Cardiac fibroblast (primary cell): ENCODE data around the gene PCDHGB7.

ENCODE experiments used
- DNase-seq, 2 donors: peaks; one replicate each; pipeline versions ENCODE4 v3.0.0 to v3.0.0-alpha.2; 2010; ENCODE audit warnings: low read depth in 2 of 2
- H3K4me3 ChIP-seq, 2 donors: replicated peaks in 1 of 2; 1 replicate in 1 of 2; 2 replicates in 1 of 2; pipeline ENCODE4 v1.5.1; 2011; ENCODE audit warnings: low read depth in 2 of 2, low read length in 2 of 2, mild to moderate bottlenecking in 2 of 2, moderate library complexity in 1 of 2
- CTCF ChIP-seq: IDR thresholded peaks from one replicate; pipeline ENCODE4 v1.5.1; 2011; ENCODE audit warnings: low read depth, mild to moderate bottlenecking, low read length, inconsistent platforms

The PCDHGB7 gene

GRCh38 chr5:141399555-141400258 lies 17.8 kb upstream of the PCDHGB7 start:
- no peak for TF ChIP-seq CTCF
- no peak for DNase-seq
- H3K4me3 ChIP-seq: no peak overlapping the region

GRCh38 chr5:141402553-141403243 lies 14.8 kb upstream of the PCDHGB7 start, which contains the start of gene PCDHGA9:
PCDHGA9 (plus strand) TSS chr5:141402778; CDS start chr5:141402953, 175 bp downstream.
- TF ChIP-seq CTCF: peak; percentile 53
- DNase-seq: peak; percentile 41 to 63
- peak within 1 kb of the TSS; percentile 12 to 42 for H3K4me3 ChIP-seq

GRCh38 chr5:141403387-141403786 lies 14.1 kb upstream of the PCDHGB7 start:
- DNase-seq: no peak
- H3K4me3 ChIP-seq: no peak overlapping the region
- TF ChIP-seq CTCF: no peak

DNA sequence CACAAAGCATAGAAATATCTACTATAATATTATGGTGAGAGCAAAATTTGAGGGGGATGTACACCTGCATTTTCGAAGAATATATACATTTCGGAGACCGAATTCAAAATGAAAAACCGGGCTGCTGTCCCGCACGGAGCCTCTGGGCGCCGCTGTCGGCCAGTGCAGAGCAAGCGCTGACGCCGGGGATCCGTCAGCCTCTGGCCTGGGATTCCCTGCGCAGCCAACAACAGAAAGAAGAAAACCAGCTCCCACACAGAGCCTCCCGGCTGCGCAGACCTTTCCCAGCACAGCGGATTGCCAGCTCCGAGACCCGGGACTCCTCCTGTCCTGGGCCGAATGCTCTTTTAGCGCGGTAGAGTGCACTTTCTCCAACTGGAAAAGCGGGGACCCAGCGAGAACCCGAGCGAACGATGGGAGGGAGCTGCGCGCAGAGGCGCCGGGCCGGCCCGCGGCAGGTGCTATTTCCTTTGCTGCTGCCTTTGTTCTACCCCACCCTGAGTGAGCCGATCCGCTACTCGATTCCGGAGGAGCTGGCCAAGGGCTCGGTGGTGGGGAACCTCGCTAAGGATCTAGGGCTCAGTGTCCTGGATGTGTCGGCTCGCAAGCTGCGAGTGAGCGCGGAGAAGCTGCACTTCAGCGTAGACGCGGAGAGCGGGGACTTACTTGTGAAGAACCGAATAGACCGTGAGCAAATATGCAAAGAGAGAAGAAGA lies 9.5 kb upstream of the PCDHGB7 start, which contains the start of gene PCDHGB6:
TSS of gene PCDHGB6 (plus strand) at position 232 of the 716 bp plus-strand sequence. CDS start at position 414, 182 bp downstream.
- H3K4me3 ChIP-seq: peak within 1 kb of the TSS; percentile 8 to 44
- peak; percentile 56 to 65 for DNase-seq
- TF ChIP-seq CTCF: peak; percentile 65

DNA sequence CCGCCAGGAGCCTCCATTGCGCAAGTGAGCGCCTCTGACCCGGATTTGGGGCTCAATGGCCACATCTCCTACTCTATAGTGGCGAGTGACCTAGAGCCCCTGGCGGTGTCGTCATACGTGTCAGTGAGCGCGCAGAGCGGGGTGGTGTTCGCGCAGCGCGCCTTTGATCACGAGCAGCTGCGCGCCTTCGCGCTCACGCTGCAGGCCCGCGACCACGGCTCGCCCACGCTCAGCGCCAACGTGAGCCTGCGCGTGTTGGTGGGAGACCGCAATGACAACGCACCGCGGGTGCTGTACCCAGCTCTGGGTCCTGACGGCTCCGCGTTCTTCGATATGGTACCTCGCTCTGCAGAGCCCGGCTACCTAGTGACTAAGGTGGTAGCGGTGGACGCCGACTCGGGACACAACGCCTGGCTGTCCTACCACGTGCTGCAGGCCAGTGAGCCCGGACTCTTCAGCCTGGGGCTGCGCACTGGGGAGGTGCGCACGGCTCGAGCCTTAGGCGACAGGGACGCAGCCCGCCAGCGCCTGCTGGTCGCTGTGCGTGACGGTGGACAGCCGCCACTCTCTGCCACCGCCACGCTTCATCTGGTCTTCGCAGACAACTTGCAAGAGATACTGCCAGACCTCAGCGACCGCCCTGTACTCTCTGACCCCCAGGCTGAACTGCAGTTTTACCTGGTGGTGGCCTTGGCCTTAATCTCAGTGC lies 7.7 kb upstream of the PCDHGB7 start:
- no peak for DNase-seq
- TF ChIP-seq CTCF: no peak
- H3K4me3 ChIP-seq: no peak overlapping the region

DNA sequence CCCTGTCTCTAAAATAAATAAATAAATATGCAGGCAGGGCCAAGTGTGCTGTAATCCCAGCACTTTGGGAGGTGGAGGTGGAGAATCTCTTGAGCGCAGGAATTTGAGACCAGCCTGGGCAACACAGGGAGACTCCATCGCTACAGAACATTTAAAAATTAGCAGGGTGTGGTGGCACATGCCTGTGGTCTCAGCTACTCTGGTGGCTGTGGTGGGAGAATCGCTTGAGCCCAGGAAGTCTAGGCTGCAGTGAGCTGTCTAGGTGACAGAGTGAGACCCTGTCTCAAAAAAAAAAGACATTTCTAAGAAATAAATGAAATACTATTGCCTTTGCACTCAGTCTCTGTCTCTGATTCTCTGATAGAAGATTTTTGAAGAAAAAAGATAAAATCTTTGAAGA lies 5.9 kb upstream of the PCDHGB7 start:
- no peak for DNase-seq
- TF ChIP-seq CTCF: no peak
- H3K4me3 ChIP-seq: no peak overlapping the region
